ENCODE measurements around the gene NOM1.

NOM1 gene

GRCh38 chr7:156940421-156941122 is 8.9 kb upstream of the NOM1 start:
- no peak for DNase-seq (ENCODE audit: extremely low read depth, insufficient read length)
- Histone ChIP-seq H3K36me3 (ENCODE audit: control insufficient read depth, insufficient read depth, low read length) (no peaks in the 10 kb centered on the region), H3K27me3 (replicated peaks; ENCODE audit: control insufficient read depth, insufficient read depth, low read length) (peaks cover 5% of the 10 kb centered on the region), H3K4me3 (replicated peaks; ENCODE audit: low read depth, low read length) (no peak overlapping the region)
- TF ChIP-seq CTCF (IDR thresholded peaks at IDR 0.05; ENCODE audit: insufficient read depth, low read length, poor library complexity, severe bottlenecking), result no peak

- no peak for TF ChIP-seq CTCF (IDR thresholded peaks at IDR 0.05; ENCODE audit: insufficient read depth, low read length, poor library complexity, severe bottlenecking)
- H3K4me3 ChIP-seq (replicated peaks; ENCODE audit: low read depth, low read length), result no peak overlapping the region
- DNase-seq (ENCODE audit: extremely low read depth, insufficient read length), result no peak
- H3K27me3 ChIP-seq (replicated peaks; ENCODE audit: control insufficient read depth, insufficient read depth, low read length), result peaks cover 5% of the 10 kb centered on the region
- no peaks in the 10 kb centered on the region for H3K36me3 ChIP-seq (ENCODE audit: control insufficient read depth, insufficient read depth, low read length)
Observed at GRCh38 chr7:156941393-156942182, 7.9 kb upstream of the NOM1 start.

- Histone ChIP-seq H3K36me3 (ENCODE audit: control insufficient read depth, insufficient read depth, low read length) (no peaks in the 10 kb centered on the region), H3K27me3 (replicated peaks; ENCODE audit: control insufficient read depth, insufficient read depth, low read length) (peaks cover 5% of the 10 kb centered on the region), H3K4me3 (replicated peaks; ENCODE audit: low read depth, low read length) (no peak overlapping the region; the same call in 1 of the 2 replicates)
- TF ChIP-seq CTCF (IDR thresholded peaks at IDR 0.05; ENCODE audit: insufficient read depth, low read length, poor library complexity, severe bottlenecking), result no peak
- no peak for DNase-seq (ENCODE audit: extremely low read depth, insufficient read length)
Observed at GRCh38 chr7:156942708-156943090, 6.8 kb upstream of the NOM1 start.

GRCh38 chr7:156943091-156944041 is 6.1 kb upstream of the NOM1 start:
- no peak for DNase-seq (ENCODE audit: extremely low read depth, insufficient read length)
- H3K4me3 ChIP-seq (replicated peaks; ENCODE audit: low read depth, low read length), result no peak overlapping the region

More at GRCh38 chr7:156943091-156944041, 6.1 kb upstream of the NOM1 start:
- Histone ChIP-seq H3K36me3 (ENCODE audit: control insufficient read depth, insufficient read depth, low read length) (no peaks in the 10 kb centered on the region), H3K27me3 (replicated peaks; ENCODE audit: control insufficient read depth, insufficient read depth, low read length) (peaks cover 5% of the 10 kb centered on the region)
- TF ChIP-seq CTCF (IDR thresholded peaks at IDR 0.05; ENCODE audit: insufficient read depth, low read length, poor library complexity, severe bottlenecking), result no peak
